ENCODE data around the gene ADSL. TPM values are rescaled to one million over a fixed set of nuclear protein-coding genes. Genes with fewer than 3 reads are reported as not detected.

The ADSL gene
- total RNA-seq, 1 donor from 2014 or later: 135 TPM

DNA sequence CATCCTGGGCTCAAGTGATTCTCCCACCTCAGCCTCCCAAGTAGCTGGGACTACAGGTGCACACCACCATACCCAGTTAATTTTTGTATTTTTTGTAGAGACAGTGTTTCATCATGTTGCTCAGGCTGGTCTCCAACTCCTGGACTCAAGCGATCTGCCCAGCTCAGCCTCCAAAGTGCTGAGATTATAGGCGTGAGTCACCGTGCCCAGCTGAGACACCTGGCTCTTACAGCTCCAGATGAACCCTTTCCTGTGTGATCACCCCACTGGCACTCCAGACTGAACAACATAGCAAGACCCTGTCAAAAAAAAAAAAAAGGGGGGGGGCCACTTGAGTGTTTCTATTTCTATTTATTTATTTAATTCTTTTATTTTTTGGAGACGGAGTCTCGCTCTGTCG is 1.0 kb upstream of the ADSL start:
- Mint-ChIP-seq H3K4me3 (peak overlapping the region; percentile 99), H3K4me1 (peaks cover 13% of the 10 kb centered on the region), H3K9me3 (no peaks in the 10 kb centered on the region), H3K36me3 (no peaks in the 10 kb centered on the region), H3K27ac (no peak overlapping the region), H3K27me3 (ENCODE audit: insufficient read depth, low read depth) (no peaks in the 10 kb centered on the region)
- TF ChIP-seq EZH2phosphoT487 (IDR thresholded peaks at IDR 0.05) (no peak), EZH2 (IDR thresholded peaks at IDR 0.05) (no peak)
- TF ChIP-seq, protein P1, sequence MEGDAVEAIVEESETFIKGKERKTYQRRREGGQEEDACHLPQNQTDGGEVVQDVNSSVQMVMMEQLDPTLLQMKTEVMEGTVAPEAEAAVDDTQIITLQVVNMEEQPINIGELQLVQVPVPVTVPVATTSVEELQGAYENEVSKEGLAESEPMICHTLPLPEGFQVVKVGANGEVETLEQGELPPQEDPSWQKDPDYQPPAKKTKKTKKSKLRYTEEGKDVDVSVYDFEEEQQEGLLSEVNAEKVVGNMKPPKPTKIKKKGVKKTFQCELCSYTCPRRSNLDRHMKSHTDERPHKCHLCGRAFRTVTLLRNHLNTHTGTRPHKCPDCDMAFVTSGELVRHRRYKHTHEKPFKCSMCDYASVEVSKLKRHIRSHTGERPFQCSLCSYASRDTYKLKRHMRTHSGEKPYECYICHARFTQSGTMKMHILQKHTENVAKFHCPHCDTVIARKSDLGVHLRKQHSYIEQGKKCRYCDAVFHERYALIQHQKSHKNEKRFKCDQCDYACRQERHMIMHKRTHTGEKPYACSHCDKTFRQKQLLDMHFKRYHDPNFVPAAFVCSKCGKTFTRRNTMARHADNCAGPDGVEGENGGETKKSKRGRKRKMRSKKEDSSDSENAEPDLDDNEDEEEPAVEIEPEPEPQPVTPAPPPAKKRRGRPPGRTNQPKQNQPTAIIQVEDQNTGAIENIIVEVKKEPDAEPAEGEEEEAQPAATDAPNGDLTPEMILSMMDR (IDR thresholded peaks at IDR 0.05): no peak
- Histone ChIP-seq H3K4me2 (peak overlapping the region; percentile 84), H4K20me1 (ENCODE audit: low read depth) (peaks cover 19% of the 10 kb centered on the region), H3K9me3 (ENCODE audit: low read depth) (no peaks in the 10 kb centered on the region), H3K79me2 (ENCODE audit: low read depth) (peaks cover 40% of the 10 kb centered on the region), H3K4me1 (peaks cover 8% of the 10 kb centered on the region), H3K4me3 (peak overlapping the region; percentile 64), H2AFZ (replicated peaks) (no peak overlapping the region), H3F3A (ENCODE audit: low read depth) (peaks cover 12% of the 10 kb centered on the region), H3K27ac (no peak overlapping the region), H3K36me3 (peaks cover 8% of the 10 kb centered on the region), H3K27me3 (no peaks in the 10 kb centered on the region), H3K9ac (no peak overlapping the region)
- DNase-seq (ENCODE audit: low spot score): no peak

DNA sequence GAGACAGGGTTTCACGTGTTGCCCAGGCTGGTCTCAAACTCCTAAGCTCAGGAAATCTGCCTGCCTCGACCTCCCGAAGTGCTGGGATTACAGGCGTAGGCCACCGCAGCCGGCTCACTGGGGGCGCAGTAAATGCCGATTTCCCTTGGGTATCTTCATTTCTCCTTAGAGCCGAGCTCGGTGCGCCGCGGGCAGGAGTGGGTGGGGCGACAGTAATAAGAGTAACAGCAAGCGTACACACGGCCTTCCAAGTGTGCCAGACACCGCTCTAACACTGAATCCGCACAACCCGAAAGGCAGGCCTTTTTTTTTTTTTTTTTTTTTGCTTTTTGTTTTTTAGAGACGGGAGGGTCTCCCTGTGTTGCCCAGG is 500 bp upstream of the ADSL start:
- no peak for TF ChIP-seq EZH2 (IDR thresholded peaks at IDR 0.05)
- TF ChIP-seq EZH2phosphoT487 (IDR thresholded peaks at IDR 0.05): no peak
- TF ChIP-seq, protein P1 (IDR thresholded peaks at IDR 0.05): no peak
- Histone ChIP-seq H3K4me3 (peak overlapping the region; percentile 64), H4K20me1 (ENCODE audit: low read depth) (peaks cover 19% of the 10 kb centered on the region), H3K4me2 (peak overlapping the region; percentile 84), H3K36me3 (peaks cover 8% of the 10 kb centered on the region), H3K27ac (peak overlapping the region; percentile 74), H3F3A (ENCODE audit: low read depth) (peaks cover 12% of the 10 kb centered on the region), H3K4me1 (peaks cover 8% of the 10 kb centered on the region), H3K27me3 (no peaks in the 10 kb centered on the region), H3K9me3 (ENCODE audit: low read depth) (no peaks in the 10 kb centered on the region), H3K9ac (peak overlapping the region; percentile 49), H2AFZ (replicated peaks) (peak overlapping the region; percentile 60), H3K79me2 (ENCODE audit: low read depth) (peaks cover 45% of the 10 kb centered on the region)
- peak overlapping the region; percentile 97 for H3K27ac Mint-ChIP-seq
- H3K9me3 Mint-ChIP-seq: no peaks in the 10 kb centered on the region
- no peaks in the 10 kb centered on the region for H3K36me3 Mint-ChIP-seq
- H3K4me1 Mint-ChIP-seq: peaks cover 13% of the 10 kb centered on the region
- H3K4me3 Mint-ChIP-seq: peak overlapping the region; percentile 99
- no peaks in the 10 kb centered on the region for H3K27me3 Mint-ChIP-seq (ENCODE audit: insufficient read depth, low read depth)
- peak; percentile 53 for DNase-seq (ENCODE audit: low spot score)

DNA sequence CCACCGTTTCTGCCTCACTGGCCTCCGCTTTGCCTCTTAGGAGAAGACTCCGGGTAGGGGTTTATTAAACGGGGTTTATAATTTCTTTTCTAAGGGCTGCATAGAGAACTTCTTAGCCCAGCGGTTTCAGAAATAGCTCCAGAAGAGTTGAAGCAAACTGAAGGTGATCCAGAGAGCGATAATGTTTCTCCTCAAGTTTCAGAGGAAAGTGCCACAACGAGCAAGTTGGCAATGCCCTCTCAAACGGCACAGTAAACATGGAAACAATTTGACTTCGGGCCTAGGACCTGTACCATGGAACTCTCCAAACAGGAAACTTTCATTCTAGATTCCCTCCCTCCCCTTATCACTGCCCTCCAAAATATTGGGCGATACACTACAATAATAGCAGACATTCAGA is 1.0 kb downstream of the ADSL start:
- Mint-ChIP-seq H3K4me1 (peaks cover 13% of the 10 kb centered on the region), H3K4me3 (peak overlapping the region; percentile 99), H3K27ac (no peak overlapping the region), H3K27me3 (ENCODE audit: insufficient read depth, low read depth) (peaks cover 2% of the 10 kb centered on the region), H3K36me3 (peaks cover 3% of the 10 kb centered on the region), H3K9me3 (no peaks in the 10 kb centered on the region)
- peaks cover 12% of the 10 kb centered on the region for H3F3A ChIP-seq (ENCODE audit: low read depth)
- peak overlapping the region; percentile 54 for H3K9ac ChIP-seq
- H3K27ac ChIP-seq: no peak overlapping the region
- H3K79me2 ChIP-seq (ENCODE audit: low read depth): peaks cover 56% of the 10 kb centered on the region
- no peak for DNase-seq (ENCODE audit: low spot score)
- H3K4me2 ChIP-seq: peak overlapping the region; percentile 84
- no peaks in the 10 kb centered on the region for H3K27me3 ChIP-seq
- H2AFZ ChIP-seq (replicated peaks): no peak overlapping the region
- peaks cover 19% of the 10 kb centered on the region for H4K20me1 ChIP-seq (ENCODE audit: low read depth)
- H3K9me3 ChIP-seq (ENCODE audit: low read depth): no peaks in the 10 kb centered on the region
- H3K4me3 ChIP-seq: peak overlapping the region; percentile 64
- TF ChIP-seq, protein P1 (IDR thresholded peaks at IDR 0.05): no peak
- TF ChIP-seq EZH2phosphoT487 (IDR thresholded peaks at IDR 0.05) (no peak), EZH2 (IDR thresholded peaks at IDR 0.05) (no peak)
- peaks cover 8% of the 10 kb centered on the region for H3K4me1 ChIP-seq
- peaks cover 8% of the 10 kb centered on the region for H3K36me3 ChIP-seq
